GM15510 (cell line): ENCODE results near the gene TEAD3.

ENCODE experiments used
- POLR2A ChIP-seq: IDR thresholded peaks from 3 replicates; pipeline ENCODE4 v1.6.1; 2011; ENCODE audit warnings: borderline replicate concordance; ENCODE audit not compliant: insufficient read length; ENCODE audit errors: extremely low read depth

Gene TEAD3

DNA sequence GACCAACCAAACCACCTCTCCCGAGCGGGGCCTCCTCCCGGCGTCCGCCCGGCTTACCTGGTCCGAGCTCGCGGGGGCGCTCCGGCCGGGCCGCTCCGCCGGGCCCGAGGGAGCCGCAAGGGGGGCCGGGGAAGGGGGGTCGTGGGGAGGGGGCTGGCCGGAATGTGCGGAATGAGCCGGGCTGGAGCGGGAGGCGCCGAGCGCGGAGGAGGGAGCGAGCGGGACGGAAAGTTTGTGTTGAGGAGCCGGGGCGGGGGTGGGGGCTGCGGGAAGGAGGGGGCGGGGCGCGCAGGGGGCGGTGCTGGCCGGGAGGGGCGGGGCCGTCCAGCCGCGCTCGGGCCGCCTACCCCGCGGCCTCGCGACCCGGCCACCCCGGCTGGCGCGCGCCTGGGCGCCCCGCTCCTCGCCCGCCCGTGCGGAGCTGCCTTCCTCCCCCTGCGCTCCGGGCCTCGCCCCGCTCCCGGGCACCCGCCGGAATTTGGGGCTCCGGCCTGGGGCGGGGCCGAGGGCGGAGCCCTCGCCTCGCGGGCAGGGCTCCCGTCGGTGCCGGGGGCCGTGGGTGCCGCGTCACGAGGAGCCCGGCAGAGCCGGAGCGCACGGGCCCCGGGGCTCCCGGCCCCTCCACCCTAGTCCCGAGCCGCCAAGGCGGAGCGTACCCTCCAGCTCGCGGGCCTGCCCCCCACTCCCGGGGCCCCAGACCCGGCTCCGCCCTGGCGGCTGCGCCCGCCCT lies at the start of gene TEAD3:
Gene TEAD3, minus strand, starts transcription at position 239 of the 730 bp plus-strand sequence.
- peak; percentile 29 for TF ChIP-seq POLR2A

DNA sequence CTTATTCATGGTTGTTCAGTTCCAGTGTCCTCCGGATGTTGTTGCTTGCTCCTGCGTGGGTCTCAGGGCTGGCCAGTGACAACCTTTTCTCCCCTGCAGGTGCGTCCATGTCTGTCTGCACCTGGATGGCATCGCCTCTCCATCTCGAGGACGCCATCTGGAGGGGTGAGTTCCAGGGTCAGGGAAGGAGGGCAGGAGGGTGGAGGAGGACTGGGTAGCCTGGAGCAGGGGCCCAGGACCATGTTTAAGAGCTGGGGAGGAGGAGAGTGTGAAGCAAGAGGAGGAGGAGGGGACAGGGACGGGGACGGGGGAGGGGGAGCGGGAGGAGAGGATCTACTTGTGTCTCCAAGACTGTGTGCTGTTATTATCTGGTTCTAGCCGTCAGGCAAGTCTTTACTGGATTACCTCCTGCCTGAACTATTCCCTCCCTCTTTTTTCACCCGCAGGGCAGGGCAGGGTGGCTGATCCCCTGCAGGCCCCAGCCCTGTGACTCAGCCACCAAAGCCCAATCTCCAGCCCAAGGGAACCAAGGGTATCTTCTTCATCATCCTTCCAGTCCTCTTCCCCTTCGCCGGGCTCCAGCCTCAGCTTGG lies 48.0 kb upstream of the TEAD3 start:
- no peak for TF ChIP-seq POLR2A

DNA sequence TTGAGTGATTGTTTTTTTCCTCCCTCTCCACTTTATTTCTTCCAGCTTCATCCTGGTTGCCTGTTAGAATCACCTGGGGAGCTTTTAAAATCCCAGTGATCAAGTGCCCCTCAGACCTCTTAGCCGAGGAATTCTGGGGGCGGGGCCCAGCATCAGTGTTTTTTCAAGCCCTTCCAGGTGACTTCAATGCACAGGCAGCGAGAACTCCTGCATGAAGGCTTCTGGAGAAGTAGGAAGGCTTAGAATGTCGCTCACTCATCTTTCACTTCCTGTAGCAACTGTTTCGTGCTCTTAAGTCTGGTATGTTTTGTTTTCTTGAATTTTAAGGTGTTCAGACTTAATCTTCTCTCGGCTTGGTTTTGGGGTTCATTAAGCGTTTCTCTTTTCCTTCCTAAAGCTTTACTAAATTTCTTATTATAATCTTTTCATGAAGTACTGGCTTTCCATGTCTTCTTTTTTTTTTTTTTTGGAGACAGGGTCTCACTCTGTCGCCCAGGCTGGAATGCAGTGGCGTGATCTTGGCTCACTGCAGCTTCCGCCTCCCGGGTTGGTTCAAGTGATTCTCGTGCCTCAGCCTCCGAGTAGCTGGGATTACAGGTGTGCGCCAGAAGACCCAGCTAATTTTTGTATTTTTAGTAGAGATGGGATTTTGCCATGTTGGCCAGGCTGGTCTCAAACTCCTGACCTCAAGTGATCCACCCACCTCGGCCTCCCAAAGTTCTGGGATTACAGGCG lies 46.7 kb upstream of the TEAD3 start:
- no peak for TF ChIP-seq POLR2A

DNA sequence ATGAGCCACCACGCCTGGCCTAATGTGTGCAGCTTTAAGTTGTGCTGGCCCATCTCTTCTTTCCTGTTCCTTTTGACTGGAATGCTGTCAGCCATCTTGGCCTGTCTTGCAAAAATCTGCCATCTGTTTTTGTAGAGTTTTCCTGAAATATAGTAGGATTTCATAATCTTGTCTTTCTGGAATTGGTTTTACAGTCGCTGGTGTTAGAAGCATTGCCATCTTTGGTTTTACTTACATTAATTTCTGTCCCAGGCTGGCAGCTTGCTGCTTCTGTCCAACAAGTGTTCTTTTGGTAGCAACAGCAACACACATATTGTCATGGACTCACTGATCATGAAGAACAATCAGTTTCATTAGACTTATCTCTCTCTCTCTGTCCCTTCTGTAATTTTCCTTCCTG lies 45.0 kb upstream of the TEAD3 start:
- TF ChIP-seq POLR2A = no peak

GRCh38 chr6:35539223-35539622 lies 42.3 kb upstream of the TEAD3 start:
- TF ChIP-seq POLR2A = no peak

- TF ChIP-seq POLR2A = no peak
Observed at GRCh38 chr6:35534407-35535170, 37.7 kb upstream of the TEAD3 start.

- TF ChIP-seq POLR2A = no peak
Observed at GRCh38 chr6:35533981-35534380, 37.1 kb upstream of the TEAD3 start.

- no peak for TF ChIP-seq POLR2A
Observed at GRCh38 chr6:35532126-35532525, 35.2 kb upstream of the TEAD3 start.

GRCh38 chr6:35524380-35525020 lies 27.6 kb upstream of the TEAD3 start:
- no peak for TF ChIP-seq POLR2A

DNA sequence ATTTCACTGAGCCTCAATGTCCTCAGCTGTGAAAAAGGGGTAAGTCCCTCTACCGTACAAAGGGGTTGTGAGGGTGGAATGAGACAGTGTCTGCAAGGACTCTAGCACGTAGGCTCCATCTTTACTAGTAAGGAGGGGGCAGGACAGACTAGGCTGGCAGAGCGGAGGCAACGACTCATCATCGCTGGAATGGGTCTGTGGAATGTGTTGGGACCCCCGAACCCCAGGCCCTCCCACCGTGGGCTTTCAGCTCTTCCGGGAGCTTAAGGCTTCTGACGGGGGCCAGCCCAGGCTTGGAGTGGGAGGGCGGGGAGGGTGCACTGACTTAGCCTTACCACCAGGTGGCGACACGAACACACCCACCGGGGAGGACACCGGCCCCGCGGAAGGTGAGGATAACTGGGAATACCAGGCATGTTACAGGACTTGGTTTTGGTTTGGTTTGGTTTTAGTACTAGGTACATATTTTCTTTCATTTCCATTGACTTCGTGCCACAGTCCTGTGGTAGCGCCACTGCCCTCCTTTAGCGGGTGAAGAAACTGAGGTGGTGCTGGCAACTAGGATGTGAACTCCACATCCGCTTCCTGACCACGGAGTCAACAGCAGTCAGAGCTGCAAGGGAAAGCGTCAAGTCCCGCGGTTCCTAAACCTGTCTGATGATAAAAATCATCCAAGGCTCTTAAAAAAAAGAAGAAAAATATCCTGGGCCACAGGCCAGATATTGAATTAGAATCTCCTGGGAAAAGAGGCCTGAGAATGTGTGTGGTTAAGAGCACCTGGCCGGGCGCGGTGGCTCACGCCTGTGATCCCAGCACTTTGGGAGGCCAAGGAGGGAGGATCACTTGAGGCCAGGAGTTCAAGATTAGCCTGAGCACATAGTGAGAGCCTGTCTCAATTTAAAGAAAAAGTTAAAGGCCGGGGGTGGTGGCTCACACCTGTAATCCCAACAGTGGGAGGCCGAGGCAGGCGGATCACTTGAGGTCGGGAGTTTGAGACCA lies 26.1 kb upstream of the TEAD3 start:
- no peak for TF ChIP-seq POLR2A

DNA sequence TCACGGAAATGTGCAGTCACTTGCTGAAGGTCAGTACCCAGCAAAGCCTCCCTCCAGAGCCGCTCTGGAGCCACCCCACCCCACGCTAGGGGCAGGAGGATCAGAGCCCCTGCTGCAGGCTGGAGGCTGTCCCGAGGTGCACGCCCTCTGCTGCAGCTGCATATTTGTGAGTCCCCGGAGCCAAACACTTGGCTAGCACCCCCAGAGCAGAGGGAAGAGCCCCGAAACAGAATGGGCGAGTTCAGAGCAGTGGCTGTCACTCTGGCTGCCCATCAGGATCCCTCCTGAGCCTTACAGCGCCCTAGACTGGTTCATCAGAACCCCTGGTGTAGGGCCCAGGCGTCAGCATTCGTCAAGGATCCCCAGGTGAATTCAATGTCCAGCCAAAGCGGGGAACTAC lies 25.3 kb upstream of the TEAD3 start:
- TF ChIP-seq POLR2A = no peak

DNA sequence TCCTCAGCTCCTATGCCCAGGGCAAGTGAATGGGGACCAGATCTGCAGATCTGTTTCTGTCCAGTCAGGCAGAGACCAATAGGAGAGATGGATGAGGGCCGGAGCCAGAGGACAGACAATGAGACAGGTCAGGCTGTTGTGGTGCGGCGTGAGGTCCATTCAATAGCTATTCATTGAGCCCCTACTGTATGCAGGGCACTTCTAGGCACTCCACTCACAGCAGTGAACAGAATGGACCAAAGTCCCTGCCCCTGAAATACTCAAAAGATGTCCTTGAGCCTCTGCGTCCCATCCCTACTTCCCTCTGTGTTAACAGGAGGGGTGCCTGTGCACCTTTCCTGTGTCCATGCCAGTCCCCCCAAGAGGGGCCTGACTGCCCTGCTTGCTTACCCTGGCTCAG lies 24.4 kb upstream of the TEAD3 start:
- no peak for TF ChIP-seq POLR2A

DNA sequence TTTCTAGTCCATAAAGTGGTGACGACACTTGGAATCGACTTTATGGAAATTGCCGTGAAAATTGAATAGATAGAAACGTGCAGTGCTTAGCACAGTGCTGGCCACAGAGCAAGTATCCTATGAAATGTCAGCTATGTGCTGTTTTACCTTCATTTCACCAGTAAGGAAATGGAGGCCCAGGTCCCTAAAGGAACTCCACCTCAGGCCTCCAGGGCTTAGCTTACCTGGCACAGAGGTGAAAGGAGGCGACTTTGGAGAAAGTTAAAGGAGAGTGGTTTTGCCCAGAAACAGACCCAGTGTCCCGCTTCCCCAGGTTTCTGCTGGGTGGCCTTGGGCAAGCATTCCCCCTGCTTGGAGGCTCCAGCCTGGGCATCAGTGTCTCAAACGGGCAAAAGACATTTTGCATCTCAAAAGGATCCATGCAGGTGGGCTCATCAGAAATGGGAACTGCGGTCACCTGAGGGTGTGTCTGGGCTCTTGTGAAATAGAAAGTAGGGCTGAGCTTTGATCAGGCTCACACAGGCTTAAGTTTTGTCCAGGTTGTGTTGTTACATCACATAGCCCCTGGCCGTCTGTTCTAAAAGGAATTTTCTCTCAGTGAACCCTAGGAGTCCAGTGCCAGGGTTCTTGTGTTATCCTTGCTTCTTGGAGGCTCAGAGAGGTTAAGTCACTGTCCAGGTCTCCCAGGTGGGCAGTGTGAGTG lies 22.6 kb upstream of the TEAD3 start:
- TF ChIP-seq POLR2A = no peak
